Fibroblast of the aortic adventitia (primary cell): Measurements from ENCODE around the gene MYOC. TPM values are rescaled to one million over a fixed set of nuclear protein-coding genes. Genes with fewer than 3 reads are reported as not detected.
"Not testable (repeated sequence)": the region's sequence is repeated elsewhere in the genome, so short reads cannot be mapped to it uniquely, and the experiment has no call there.

Source experiments
- DNase-seq: peaks from one replicate; pipeline ENCODE4 v3.0.0-alpha.2; 2010; ENCODE audit warnings: low read depth
- H3K4me3 ChIP-seq: 2 replicates; pipeline ENCODE4 v1.5.1; 2011; ENCODE audit warnings: low read depth, mild to moderate bottlenecking, control low read depth, low read length, moderate library complexity
- CTCF ChIP-seq: IDR thresholded peaks from 2 replicates; pipeline ENCODE4 v1.5.1; 2011; ENCODE audit warnings: mild to moderate bottlenecking, low read length, control low read depth, inconsistent platforms; ENCODE audit not compliant: insufficient read depth
- total RNA-seq: library from RNA; depleted of rRNA; stranded (reverse); fragments of >200 nt; gene quantifications from 2 replicates; pipeline ENCODE4 v1.2.3, GENCODE V29; 2012; ENCODE audit warnings: low replicate concordance

MYOC gene
- total RNA-seq, 1 donor: 0.36 TPM

DNA sequence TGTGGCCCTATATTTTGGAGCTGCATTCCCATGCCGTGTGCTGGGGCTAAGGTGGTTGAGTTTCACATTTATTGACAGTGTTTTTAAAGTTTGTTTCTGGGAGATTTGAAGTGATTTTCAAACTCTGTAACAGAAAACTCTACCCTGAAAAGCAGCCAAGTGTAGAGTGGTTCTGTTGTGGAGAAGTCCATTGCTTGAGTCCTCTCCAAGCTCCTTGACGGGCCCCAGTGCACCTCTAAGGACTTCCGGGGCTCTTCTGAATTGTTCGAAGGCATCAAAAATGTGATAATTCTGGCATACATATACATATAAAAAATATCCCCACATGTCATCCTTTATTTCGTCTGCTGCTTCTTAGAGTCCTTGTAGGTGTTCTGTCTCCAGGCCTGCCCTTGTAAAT is 25.5 kb downstream of the MYOC start:
- DNase-seq: no peak
- TF ChIP-seq CTCF: no peak
- H3K4me3 ChIP-seq: no peak overlapping the region

GRCh38 chr1:171625225-171625624 is 27.3 kb downstream of the MYOC start:
- no peak for TF ChIP-seq CTCF
- no peak overlapping the region for H3K4me3 ChIP-seq
- no peak for DNase-seq

GRCh38 chr1:171623651-171624331 is 28.7 kb downstream of the MYOC start:
- no peak overlapping the region for H3K4me3 ChIP-seq
- no peak for TF ChIP-seq CTCF
- no peak for DNase-seq

GRCh38 chr1:171622152-171622462 is 30.4 kb downstream of the MYOC start, which contains the start of gene MYOCOS:
MYOCOS (plus strand) TSS chr1:171622243; CDS start chr1:171623884, 1,641 bp downstream.
- TF ChIP-seq CTCF: no peak

GRCh38 chr1:171616586-171616985 is 35.9 kb downstream of the MYOC start:
- DNase-seq: no peak
- TF ChIP-seq CTCF: no peak
- H3K4me3 ChIP-seq: no peak overlapping the region

More at GRCh38 chr1:171622152-171622462, 30.4 kb downstream of the MYOC start, which contains the start of gene MYOCOS:
- H3K4me3 ChIP-seq: no peak within 1 kb of the TSS
- no peak for DNase-seq

- not testable (repeated sequence) for H3K4me3 ChIP-seq, DNase-seq
Measured at GRCh38 chr1:171615122-171615906, 37.2 kb downstream of the MYOC start.

- no peak for TF ChIP-seq CTCF
- H3K4me3 ChIP-seq: no peak overlapping the region
- no peak for DNase-seq
Measured at GRCh38 chr1:171613282-171613681, 39.2 kb downstream of the MYOC start.
